Right atrium auricular region (tissue), 2 donors: ENCODE measurements around the gene RGS5. TPM values are rescaled to one million over a fixed set of nuclear protein-coding genes. Genes with fewer than 3 reads are reported as not detected.

Experiments used
- DNase-seq: peaks from one replicate; pipeline ENCODE4 v3.0.0-alpha.2; 2019; ENCODE audit warnings: low spot score
- H3K27ac ChIP-seq, 2 donors: fragments of 200-600 bp; sonication (generic); 1 replicate in 1 of 2; 2 replicates in 1 of 2; pipeline ENCODE4 v1.5.1; 2016 to 2019
- H3K27me3 ChIP-seq, 2 donors: fragments of 200-600 bp; sonication (generic); one replicate each; pipeline versions ENCODE4 v1.5.1 to v1.6.0; 2017 to 2019
- H3K36me3 ChIP-seq: fragments of 200-600 bp; sonication (generic); one replicate; pipeline ENCODE4 v1.5.1; 2016
- H3K4me1 ChIP-seq, 2 donors: fragments of 200-600 bp; sonication (generic); one replicate each; pipeline versions ENCODE4 v1.5.1 to v1.6.0; 2017 to 2019
- H3K4me3 ChIP-seq, 2 donors: fragments of 200-600 bp; sonication (generic); 1 replicate in 1 of 2; 2 replicates in 1 of 2; pipeline ENCODE4 v1.5.1; 2017 to 2019; ENCODE audit warnings: mild to moderate bottlenecking in 1 of 2, moderate library complexity in 1 of 2
- H3K9me3 ChIP-seq, 2 donors: fragments of 200-600 bp; sonication (generic); one replicate each; pipeline ENCODE4 v1.5.1; 2019
- CTCF ChIP-seq, 2 donors: fragments of 200-600 bp; sonication (generic); IDR thresholded peaks; one replicate each; pipeline ENCODE4 v1.5.1; 2019; ENCODE audit warnings: antibody characterized with exemption in 2 of 2
- total RNA-seq, 2 donors: library from RNA; depleted of rRNA; stranded (reverse); fragments of >200 nt; gene quantifications; one replicate each; pipeline ENCODE4 v1.1.0, GENCODE V29; 2016

RGS5 gene
- total RNA-seq, 2 donors from 2014 or later = 43.5 to 381 TPM

- no peaks in the 10 kb centered on the region for H3K9me3 ChIP-seq
- TF ChIP-seq CTCF (IDR thresholded peaks at IDR 0.05) = peak in 1 of 2 donors; percentile 54
- no peak overlapping the region for H3K4me3 ChIP-seq
- H3K36me3 ChIP-seq = no peaks in the 10 kb centered on the region
- DNase-seq = no peak
- H3K27me3 ChIP-seq = no peaks in the 10 kb centered on the region
- H3K4me1 ChIP-seq = peaks cover 0 to 39% of the 10 kb centered on the region in 2 donors
- peak overlapping the region in 1 of 2 donors; percentile 1 for H3K27ac ChIP-seq
These were observed 31.6 kb downstream of the RGS5 start for GRCh38 chr1:163170975-163171676.

GRCh38 chr1:163170331-163170730 lies 32.4 kb downstream of the RGS5 start:
- Histone ChIP-seq H3K36me3 (no peaks in the 10 kb centered on the region), H3K4me1 (peaks cover 0 to 39% of the 10 kb centered on the region in 2 donors), H3K9me3 (no peaks in the 10 kb centered on the region), H3K4me3 (no peak overlapping the region), H3K27ac (no peak overlapping the region), H3K27me3 (no peaks in the 10 kb centered on the region)
- no peak for TF ChIP-seq CTCF (IDR thresholded peaks at IDR 0.05)
- no peak for DNase-seq

- Histone ChIP-seq H3K27ac (no peak overlapping the region), H3K9me3 (no peaks in the 10 kb centered on the region), H3K4me3 (no peak overlapping the region), H3K36me3 (no peaks in the 10 kb centered on the region), H3K27me3 (no peaks in the 10 kb centered on the region), H3K4me1 (peaks cover 0 to 39% of the 10 kb centered on the region in 2 donors)
- TF ChIP-seq CTCF (IDR thresholded peaks at IDR 0.05) = no peak
- no peak for DNase-seq
These were observed 33.2 kb downstream of the RGS5 start for GRCh38 chr1:163169553-163169952.

- peak overlapping the region in 1 of 2 donors; percentile 29 for H3K27ac ChIP-seq
- no peak for TF ChIP-seq CTCF (IDR thresholded peaks at IDR 0.05)
- peaks cover 0 to 39% of the 10 kb centered on the region in 2 donors for H3K4me1 ChIP-seq
These were observed 34.7 kb downstream of the RGS5 start for GRCh38 chr1:163168053-163168452.

GRCh38 chr1:163166886-163167555 lies 35.7 kb downstream of the RGS5 start:
- Histone ChIP-seq H3K27ac (peak overlapping the region in 1 of 2 donors; percentile 57), H3K4me1 (peaks cover 0 to 37% of the 10 kb centered on the region in 2 donors), H3K36me3 (no peaks in the 10 kb centered on the region), H3K4me3 (no peak overlapping the region), H3K9me3 (no peaks in the 10 kb centered on the region), H3K27me3 (no peaks in the 10 kb centered on the region)
- no peak for DNase-seq
- TF ChIP-seq CTCF (IDR thresholded peaks at IDR 0.05) = no peak

More at GRCh38 chr1:163168053-163168452, 34.7 kb downstream of the RGS5 start:
- H3K9me3 ChIP-seq = no peaks in the 10 kb centered on the region
- no peak overlapping the region for H3K4me3 ChIP-seq
- no peaks in the 10 kb centered on the region for H3K36me3 ChIP-seq
- no peak for DNase-seq
- no peaks in the 10 kb centered on the region for H3K27me3 ChIP-seq
